Keratinocyte (primary cell): ENCODE measurements around the gene RGPD3. TPM values are rescaled to one million over a fixed set of nuclear protein-coding genes. Genes with fewer than 3 reads are reported as not detected.
"Not testable (repeated sequence)": the region's sequence is repeated elsewhere in the genome, so short reads cannot be mapped to it uniquely, and the experiment has no call there.

ENCODE experiments used
- DNase-seq: peaks from one replicate; pipeline ENCODE4 v3.0.0-alpha.2; 2011; ENCODE audit warnings: low read depth, missing footprints, low spot score
- FAIRE-seq: peaks from 2 replicates; lab custom pipeline; 2011; peaks lifted over from hg19 to GRCh38; lab: Jason Lieb, UNC
- H2AFZ ChIP-seq: 2 replicates; pipeline ENCODE4 v1.6.0; 2012; ENCODE audit warnings: low read length, control low read depth, inconsistent platforms; ENCODE audit not compliant: control insufficient read depth
- H3K27ac ChIP-seq: 2 replicates; pipeline ENCODE4 v1.5.1; 2011; ENCODE audit warnings: low read length; ENCODE audit not compliant: control insufficient read depth, insufficient read depth
- H3K27me3 ChIP-seq: 3 replicates; pipeline ENCODE4 v1.6.0; 2011; ENCODE audit warnings: low read length; ENCODE audit not compliant: control insufficient read depth, insufficient read depth; ENCODE audit errors: extremely low read depth
- H3K36me3 ChIP-seq, 2 experiments: 2 replicates in 1 of 2; 3 replicates in 1 of 2; pipeline ENCODE4 v1.5.1; 2011; ENCODE audit warnings: low read length in 2 of 2, mild to moderate bottlenecking in 1 of 2; ENCODE audit not compliant: control insufficient read depth in 2 of 2, insufficient read depth in 2 of 2; ENCODE audit errors: extremely low read depth in 1 of 2
- H3K4me1 ChIP-seq: 3 replicates; pipeline ENCODE4 v1.5.1; 2011; ENCODE audit warnings: low read length; ENCODE audit not compliant: control insufficient read depth, insufficient read depth; ENCODE audit errors: extremely low read depth
- H3K4me2 ChIP-seq: 3 replicates; pipeline ENCODE4 v1.6.0; 2011; ENCODE audit warnings: low read depth, low read length; ENCODE audit not compliant: control insufficient read depth, insufficient read depth; ENCODE audit errors: extremely low read depth
- H3K4me3 ChIP-seq, 3 experiments: fragments of 200-600 bp in 1 of 3; sonication (generic) in 1 of 3; 2 replicates in 2 of 3; 3 replicates in 1 of 3; pipeline ENCODE4 v1.5.1; 2011 to 2016; ENCODE audit warnings: low read length in 3 of 3, mild to moderate bottlenecking in 3 of 3, control low read depth in 2 of 3, inconsistent platforms in 1 of 3, low read depth in 1 of 3, mixed read lengths in 1 of 3, mixed run types in 1 of 3, moderate library complexity in 1 of 3; ENCODE audit not compliant: control insufficient read depth in 2 of 3, insufficient read depth in 2 of 3; ENCODE audit errors: extremely low read depth in 1 of 3
- H3K79me2 ChIP-seq: 2 replicates; pipeline ENCODE4 v1.6.0; 2012; ENCODE audit warnings: low read length; ENCODE audit not compliant: control insufficient read depth, insufficient read depth
- H3K9ac ChIP-seq: 3 replicates; pipeline ENCODE4 v1.6.0; 2011; ENCODE audit warnings: low read length; ENCODE audit not compliant: control insufficient read depth, insufficient read depth; ENCODE audit errors: extremely low read depth
- H3K9me1 ChIP-seq: 3 replicates; pipeline ENCODE4 v1.6.0; 2011; ENCODE audit warnings: low read length; ENCODE audit not compliant: control insufficient read depth, insufficient read depth; ENCODE audit errors: extremely low read depth
- H3K9me3 ChIP-seq: 2 replicates; pipeline ENCODE4 v1.5.1; 2012; ENCODE audit warnings: low read depth, low read length; ENCODE audit not compliant: control insufficient read depth
- H4K20me1 ChIP-seq: 3 replicates; pipeline ENCODE4 v1.6.0; 2011; ENCODE audit warnings: low read length; ENCODE audit not compliant: control insufficient read depth, insufficient read depth; ENCODE audit errors: extremely low read depth
- dilution Hi-C: fragments of 300-500 bp; cut with MboI; formaldehyde crosslinking; loops from one replicate; pipeline ENCODE4 v1.7.0; 2020; ENCODE audit warnings: low sequenced_read_pairs; ENCODE audit not compliant: extremely low pct_ligation_motif_present
- polyA plus RNA-seq, 5 experiments: library from polyadenylated mRNA; depleted of rRNA in 3 of 5; stranded (reverse) in 3 of 5; stranded (forward) in 1 of 5; unstranded in 1 of 5; fragments of >200 nt; gene quantifications; 1 replicate in 1 of 5; 2 replicates in 3 of 5; 3 replicates in 1 of 5; pipeline versions ENCODE4 v1.2.1 to v1.2.3, GENCODE V29; 2011 to 2012; ENCODE audit warnings: missing spikeins in 2 of 5, low read depth in 1 of 5, low replicate concordance in 1 of 5

The RGPD3 gene
- polyA plus RNA-seq, 1 donor (not counting 4 experiments of a cell fraction or from before 2014, with no cell fraction given) = 0.09 TPM

DNA sequence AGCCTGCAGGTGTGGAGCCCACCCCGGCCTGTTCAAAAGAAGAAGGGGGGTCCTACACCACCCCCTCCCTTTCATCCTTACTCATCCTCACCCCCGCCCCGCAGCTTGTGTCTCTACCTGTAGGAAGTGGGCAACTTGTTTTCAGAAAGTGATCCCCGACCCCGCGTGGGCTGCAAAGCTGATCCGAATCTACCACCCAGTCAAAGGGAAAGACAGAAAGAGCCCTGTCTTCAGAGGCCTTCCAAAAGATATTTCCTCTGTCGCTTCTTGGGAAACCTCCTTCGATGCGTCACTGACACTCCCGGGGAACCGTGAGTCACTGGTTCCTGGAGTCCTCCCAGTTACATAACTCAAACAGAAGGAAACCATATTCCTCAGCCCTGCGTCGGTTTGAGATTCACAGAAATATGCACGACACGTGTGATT lies 43.3 kb upstream of the RGPD3 start:
- H3K9ac ChIP-seq, H4K20me1 ChIP-seq, H3K79me2 ChIP-seq, H3K36me3 ChIP-seq, dilution Hi-C loops, H3K27ac ChIP-seq, H3K9me3 ChIP-seq, H3K4me1 ChIP-seq, H3K27me3 ChIP-seq, H3K4me3 ChIP-seq, H3K9me1 ChIP-seq: not testable (repeated sequence)
- peak; percentile 7 for DNase-seq
- Histone ChIP-seq H3K4me2 (peak overlapping the region; percentile 51), H2AFZ (peak overlapping the region; percentile 74)
- FAIRE-seq = peak; percentile 100

- H2AFZ ChIP-seq, H3K27ac ChIP-seq, H3K36me3 ChIP-seq, H3K9me1 ChIP-seq, H3K9me3 ChIP-seq, dilution Hi-C loops, H3K4me3 ChIP-seq, H4K20me1 ChIP-seq, H3K4me1 ChIP-seq, DNase-seq, FAIRE-seq, H3K4me2 ChIP-seq, H3K9ac ChIP-seq, H3K79me2 ChIP-seq, H3K27me3 ChIP-seq: not testable (repeated sequence)
Observed at GRCh38 chr2:106510791-106511190, 42.6 kb upstream of the RGPD3 start.

DNA sequence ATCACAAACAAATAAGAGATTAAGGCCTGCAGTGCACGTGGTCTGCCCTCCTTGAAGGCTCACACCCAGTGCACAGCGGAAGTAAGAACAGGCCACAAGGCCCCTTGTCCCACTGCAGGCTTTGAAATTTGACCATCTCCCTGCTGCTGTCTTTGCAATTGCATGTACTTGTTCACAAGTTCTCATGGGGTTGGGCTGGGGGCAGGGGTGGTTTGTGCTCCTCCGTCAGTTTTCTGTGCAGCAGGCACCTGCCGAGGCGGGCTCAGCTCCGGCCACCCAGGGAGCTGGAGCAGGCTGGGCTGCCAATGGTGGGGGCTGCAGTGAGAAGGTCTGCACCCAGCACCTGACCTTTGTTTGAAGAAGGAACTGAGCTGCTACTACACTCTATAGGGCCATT lies 41.2 kb upstream of the RGPD3 start:
- H3K27ac ChIP-seq, H3K9me1 ChIP-seq, H4K20me1 ChIP-seq, dilution Hi-C loops, H2AFZ ChIP-seq, H3K4me1 ChIP-seq, H3K36me3 ChIP-seq, DNase-seq, H3K79me2 ChIP-seq, H3K9me3 ChIP-seq, H3K27me3 ChIP-seq, H3K4me2 ChIP-seq, H3K9ac ChIP-seq, FAIRE-seq, H3K4me3 ChIP-seq: not testable (repeated sequence)

GRCh38 chr2:106508660-106509373 lies 40.6 kb upstream of the RGPD3 start:
- H3K36me3 ChIP-seq, H3K27ac ChIP-seq, H3K9me1 ChIP-seq, H3K4me2 ChIP-seq, H3K9me3 ChIP-seq, H4K20me1 ChIP-seq, H2AFZ ChIP-seq, FAIRE-seq, H3K4me3 ChIP-seq, dilution Hi-C loops, H3K9ac ChIP-seq, H3K4me1 ChIP-seq, H3K79me2 ChIP-seq, DNase-seq, H3K27me3 ChIP-seq: not testable (repeated sequence)

DNA sequence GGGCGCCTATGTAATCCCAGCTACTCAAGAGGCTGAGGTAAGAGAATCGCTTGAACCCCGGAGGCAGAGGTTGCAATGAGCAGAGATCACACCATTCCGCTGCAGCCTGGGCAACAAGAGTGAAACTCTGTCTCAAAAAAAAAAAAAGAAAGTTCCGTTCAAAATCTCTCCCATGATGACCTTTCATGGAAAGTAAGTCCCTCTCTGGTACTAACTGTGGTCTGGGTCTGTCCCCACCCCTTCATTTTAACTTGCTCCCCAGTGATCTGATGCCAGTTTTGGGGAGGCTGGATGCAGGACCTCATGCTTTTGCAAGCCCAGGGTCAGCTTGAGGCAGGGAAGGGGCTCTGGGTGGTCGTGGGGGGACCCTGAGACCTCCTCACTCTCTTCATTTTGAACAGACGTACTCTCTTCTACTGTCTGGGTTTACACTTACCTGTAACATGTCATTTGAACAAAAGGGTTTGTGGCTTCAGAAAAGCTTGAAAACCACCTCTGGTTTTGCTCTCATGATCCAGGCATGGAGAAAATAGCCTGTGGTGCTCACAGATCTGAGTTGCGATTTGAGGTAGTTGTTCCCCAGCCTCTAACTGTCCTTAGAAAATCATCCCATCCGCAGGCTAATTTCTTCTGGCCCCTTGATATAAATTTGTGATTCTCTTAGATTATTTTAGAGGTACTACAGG lies 37.9 kb upstream of the RGPD3 start:
- H3K9me1 ChIP-seq, H4K20me1 ChIP-seq, H3K79me2 ChIP-seq, H3K4me2 ChIP-seq, H3K9ac ChIP-seq, H2AFZ ChIP-seq, DNase-seq, H3K4me3 ChIP-seq, H3K27ac ChIP-seq, H3K27me3 ChIP-seq, dilution Hi-C loops, FAIRE-seq, H3K9me3 ChIP-seq, H3K4me1 ChIP-seq, H3K36me3 ChIP-seq: not testable (repeated sequence)
